B cell (primary cell): ENCODE data around the gene DNMBP. TPM values are rescaled to one million over a fixed set of nuclear protein-coding genes. Genes with fewer than 3 reads are reported as not detected.
A peak's percentile ranks its signal among the peaks of the same experiment; 100 is the strongest.

Experiments
- ATAC-seq: fragments of 200-7000 bp; cut with Tn5 transposase; one replicate; pipeline ENCODE4 v1.10.0; 2021; ENCODE audit warnings: low read depth, mild to moderate bottlenecking, moderate number of reproducible peaks, moderate library complexity
- CTCF ChIA-PET: fragments of 350-600 bp; sonication (Branson Sonifier 250); formaldehyde crosslinking; loops from one replicate; lab custom pipeline; 2021; ENCODE audit warnings: antibody characterized with exemption, inconsistent platforms; lab: Charles Lee
- POLR2A ChIA-PET: fragments of 350-600 bp; sonication (Branson Sonifier 250); formaldehyde crosslinking; loops from one replicate; lab custom pipeline; 2021; ENCODE audit warnings: antibody characterized with exemption; lab: Charles Lee
- DNase-seq: peaks from one replicate; pipeline ENCODE4 v3.0.0; 2013
- H2AFZ ChIP-seq: 2 replicates; pipeline ENCODE4 v1.6.1; 2012; ENCODE audit warnings: mild to moderate bottlenecking, low read depth, low read length; ENCODE audit not compliant: insufficient read depth, poor library complexity, severe bottlenecking
- H3K27ac ChIP-seq, 2 donors: 1 replicate in 1 of 2; 2 replicates in 1 of 2; pipeline ENCODE4 v1.5.1; 2012 to 2013; ENCODE audit warnings: low read length in 2 of 2, mild to moderate bottlenecking in 2 of 2, moderate library complexity in 1 of 2
- H3K27me3 ChIP-seq, 4 experiments: fragments of 200-600 bp in 1 of 4; sonication (generic) in 1 of 4; replicated peaks in 1 of 4; 1 replicate in 2 of 4; 2 replicates in 2 of 4; pipeline versions ENCODE4 v1.6.1 to v1.7.0; 2013 to 2016; ENCODE audit warnings: low read length in 3 of 4, mild to moderate bottlenecking in 2 of 4, mixed read lengths in 1 of 4, moderate library complexity in 1 of 4; ENCODE audit not compliant: insufficient read depth in 4 of 4, control insufficient read depth in 3 of 4; ENCODE audit errors: control extremely low read depth in 1 of 4
- H3K36me3 ChIP-seq, 2 experiments: replicated peaks in 1 of 2; 1 replicate in 1 of 2; 2 replicates in 1 of 2; pipeline versions ENCODE4 v1.6.1 to v1.7.1; 2013; ENCODE audit warnings: low read length in 1 of 2; ENCODE audit not compliant: insufficient read depth in 2 of 2, control insufficient read depth in 1 of 2; ENCODE audit errors: control extremely low read depth in 1 of 2, extremely low read depth in 1 of 2
- H3K4me1 ChIP-seq, 2 donors: fragments of 200-600 bp in 1 of 2; sonication (generic) in 1 of 2; 1 replicate in 1 of 2; 2 replicates in 1 of 2; pipeline versions ENCODE4 v1.5.1 to v1.6.1; 2013 to 2017; ENCODE audit warnings: low read length in 2 of 2; ENCODE audit not compliant: control insufficient read depth in 2 of 2, insufficient read depth in 2 of 2
- H3K4me2 ChIP-seq: replicated peaks from 2 replicates; pipeline ENCODE3; 2012; ENCODE audit warnings: mild to moderate bottlenecking, low read depth, low read length; ENCODE audit not compliant: poor library complexity, severe bottlenecking
- H3K4me3 ChIP-seq, 5 experiments: fragments of 200-600 bp in 1 of 5; sonication (generic) in 1 of 5; 1 replicate in 3 of 5; 2 replicates in 2 of 5; pipeline versions ENCODE4 v1.5.1 to v1.7.0; 2011 to 2016; ENCODE audit warnings: low read length in 4 of 5, mild to moderate bottlenecking in 4 of 5, low read depth in 2 of 5, control low read depth in 1 of 5, moderate library complexity in 1 of 5; ENCODE audit not compliant: insufficient read depth in 1 of 5; ENCODE audit errors: control extremely low read depth in 1 of 5, extremely low read depth in 1 of 5
- H3K79me2 ChIP-seq: fragments of 200-600 bp; sonication (generic); one replicate; pipeline ENCODE4 v1.6.0; 2016; ENCODE audit warnings: low read length; ENCODE audit not compliant: control insufficient read depth, insufficient read depth
- H3K9ac ChIP-seq: fragments of 200-600 bp; sonication (generic); 2 replicates; pipeline ENCODE4 v1.6.1; 2017; ENCODE audit warnings: mild to moderate bottlenecking, low read length, moderate library complexity
- H3K9me3 ChIP-seq, 3 donors: one replicate each; pipeline versions ENCODE4 v1.6.1 to v1.7.1; 2013; ENCODE audit warnings: low read length in 2 of 3; ENCODE audit not compliant: control insufficient read depth in 2 of 3, insufficient read depth in 1 of 3; ENCODE audit errors: control extremely low read depth in 1 of 3
- H4K20me1 ChIP-seq: 2 replicates; pipeline ENCODE4 v1.6.0; 2012; ENCODE audit warnings: mild to moderate bottlenecking, low read length; ENCODE audit not compliant: insufficient read depth, control insufficient read depth, poor library complexity, severe bottlenecking
- H3K27ac Mint-ChIP-seq: one replicate; pipeline ENCODE4 v1.8.0; 2021; ENCODE audit warnings: mixed read lengths
- H3K27me3 Mint-ChIP-seq: one replicate; pipeline ENCODE4 v1.8.0; 2021; ENCODE audit warnings: mixed read lengths
- H3K4me1 Mint-ChIP-seq: one replicate; pipeline ENCODE4 v1.8.0; 2021; ENCODE audit warnings: mixed read lengths
- H3K4me3 Mint-ChIP-seq: one replicate; pipeline ENCODE4 v1.8.0; 2021; ENCODE audit warnings: mixed read lengths
- H3K9me3 Mint-ChIP-seq: one replicate; pipeline ENCODE4 v1.8.0; 2022; ENCODE audit warnings: mixed read lengths; ENCODE audit not compliant: insufficient read depth
- CTCF ChIP-seq: fragments of 200-600 bp; IDR thresholded peaks from one replicate; pipeline ENCODE4 v1.8.0; 2022; ENCODE audit warnings: antibody characterized with exemption, mild to moderate bottlenecking
- EZH2 ChIP-seq: IDR thresholded peaks from 2 replicates; pipeline ENCODE4 v1.6.1; 2012; ENCODE audit warnings: borderline replicate concordance, low read depth, mild to moderate bottlenecking, moderate library complexity, low read length; ENCODE audit not compliant: insufficient read depth, poor library complexity, severe bottlenecking
- WGBS: methylation state at CpG from one replicate; pipeline ENCODE4 v1.1.5; 2013; ENCODE audit warnings: missing lambda C conversion rate; ENCODE audit not compliant: insufficient coverage; 5-methylcytosine and 5-hydroxymethylcytosine counted together
- intact Hi-C: fragments of 100-400 bp; cut with micrococcal nuclease; formaldehyde crosslinking; loops from one replicate; pipeline ENCODE4 v1.10.0; 2022
- polyA plus RNA-seq: library from polyadenylated mRNA; depleted of rRNA; stranded (reverse); fragments of >200 nt; gene quantifications from 2 replicates; pipeline ENCODE4 v1.2.3, GENCODE V29; 2012
- total RNA-seq, 2 donors: library from RNA; stranded (reverse); fragments of 120-200 nt in 1 of 2; gene quantifications; 1 replicate in 1 of 2; 2 replicates in 1 of 2; pipeline versions ENCODE4 v1.2.3 to v1.2.4, GENCODE V29; 2013 to 2022

DNMBP gene
- total and polyA plus RNA-seq, 2 donors (not counting 1 experiment from before 2014, with no cell fraction given): 12.8 to 22.6 TPM

- peaks cover 3 to 4% of the 10 kb centered on the region in 2 donors for H3K4me1 ChIP-seq
- intact Hi-C loops: no loop called here
- no peak overlapping the region for H3K27ac ChIP-seq
- Mint-ChIP-seq H3K4me3 (no peak overlapping the region), H3K27ac (no peak overlapping the region), H3K4me1 (peaks cover 12% of the 10 kb centered on the region), H3K9me3 (no peaks in the 10 kb centered on the region), H3K27me3 (no peaks in the 10 kb centered on the region)
- H3K79me2 ChIP-seq: peaks cover 13% of the 10 kb centered on the region
- peaks cover 4% of the 10 kb centered on the region in 2 experiments for H3K36me3 ChIP-seq
- TF ChIP-seq EZH2 (no peak), CTCF (no peak)
- H3K27me3 ChIP-seq: no peaks in the 10 kb centered on the region
- ChIA-PET CTCF (interaction anchor here (1.1 kb wide), 1 partner anchor 12 kb away, joined by 3 read pairs; no protein-coding TSS in a partner anchor), POLR2A (no interaction called here)
- no peak overlapping the region for H2AFZ ChIP-seq
- DNase-seq (no peak), ATAC-seq (no peak)
- no peak overlapping the region for H3K4me2 ChIP-seq
- no peaks in the 10 kb centered on the region for H4K20me1 ChIP-seq
- no peaks in the 10 kb centered on the region for H3K9me3 ChIP-seq
- no peak overlapping the region for H3K9ac ChIP-seq
- no peak overlapping the region for H3K4me3 ChIP-seq
- WGBS: 83% methylated on average over 1 of the region's 3 CpGs
Observed at GRCh38 chr10:99927721-99928280, 81.9 kb downstream of the DNMBP start.

GRCh38 chr10:99926925-99927720 lies 82.6 kb downstream of the DNMBP start:
- no peaks in the 10 kb centered on the region for H3K9me3 ChIP-seq
- Mint-ChIP-seq H3K4me3 (no peak overlapping the region), H3K27me3 (no peaks in the 10 kb centered on the region), H3K4me1 (peaks cover 12% of the 10 kb centered on the region), H3K9me3 (no peaks in the 10 kb centered on the region), H3K27ac (peak overlapping the region; percentile 27)
- no peak for DNase-seq
- no peak overlapping the region for H3K4me2 ChIP-seq
- WGBS: 78% methylated on average over 4 of the region's 9 CpGs
- no peak overlapping the region for H3K9ac ChIP-seq
- POLR2A ChIA-PET: no interaction called here
- peaks cover 3 to 4% of the 10 kb centered on the region in 2 donors for H3K4me1 ChIP-seq
- intact Hi-C loops: no loop called here
- CTCF ChIA-PET: interaction anchor here (1.1 kb wide), 1 partner anchor 12 kb away, joined by 3 read pairs; no protein-coding TSS in a partner anchor
- no peak for ATAC-seq
- peaks cover 13% of the 10 kb centered on the region for H3K79me2 ChIP-seq
- H3K36me3 ChIP-seq: peaks cover 4 to 7% of the 10 kb centered on the region in 2 experiments
- TF ChIP-seq EZH2: no peak
- TF ChIP-seq CTCF: no peak
- H2AFZ ChIP-seq: no peak overlapping the region
- H4K20me1 ChIP-seq: no peaks in the 10 kb centered on the region
- no peak overlapping the region for H3K27ac ChIP-seq
- no peaks in the 10 kb centered on the region for H3K27me3 ChIP-seq
- H3K4me3 ChIP-seq: no peak overlapping the region
